Trophoblast cell (in vitro differentiated cells and primary cell): ENCODE data around the gene GALNS.

Experiments
- DNase-seq, 2 donors: peaks; one replicate each; pipeline ENCODE4 v3.0.0-alpha.2; 2016
- H2AFZ ChIP-seq: 2 replicates; pipeline ENCODE4 v1.6.1; 2013; ENCODE audit warnings: low read length, moderate library complexity, mild to moderate bottlenecking; ENCODE audit not compliant: insufficient read depth, poor library complexity
- H2AK5ac ChIP-seq: 2 replicates; pipeline ENCODE4 v1.6.1; 2013; ENCODE audit warnings: mild to moderate bottlenecking, low read length
- H2BK120ac ChIP-seq: 2 replicates; pipeline ENCODE4 v1.6.1; 2013; ENCODE audit warnings: low read length, mild to moderate bottlenecking, moderate library complexity; ENCODE audit not compliant: insufficient read depth, poor library complexity
- H2BK12ac ChIP-seq: 2 replicates; pipeline ENCODE4 v1.6.1; 2013; ENCODE audit warnings: mild to moderate bottlenecking, low read length, moderate library complexity
- H2BK5ac ChIP-seq: 2 replicates; pipeline ENCODE4 v1.6.1; 2013; ENCODE audit warnings: low read length, low read depth, moderate library complexity, mild to moderate bottlenecking; ENCODE audit not compliant: poor library complexity
- H3K14ac ChIP-seq: 2 replicates; pipeline ENCODE4 v1.6.1; 2013; ENCODE audit warnings: mild to moderate bottlenecking, low read length
- H3K18ac ChIP-seq: 2 replicates; pipeline ENCODE4 v1.6.1; 2013; ENCODE audit warnings: mild to moderate bottlenecking, low read length
- H3K23ac ChIP-seq: 2 replicates; pipeline ENCODE4 v1.6.1; 2013; ENCODE audit warnings: low read length
- H3K27ac ChIP-seq: 2 replicates; pipeline ENCODE4 v1.5.1; 2013; ENCODE audit warnings: low read depth, mild to moderate bottlenecking, inconsistent platforms, low read length, moderate library complexity
- H3K27me3 ChIP-seq: 2 replicates; pipeline ENCODE4 v1.6.1; 2013; ENCODE audit warnings: inconsistent platforms, mild to moderate bottlenecking, low read length, moderate library complexity; ENCODE audit not compliant: insufficient read depth
- H3K36me3 ChIP-seq, 2 experiments: 1 replicate in 1 of 2; 2 replicates in 1 of 2; pipeline ENCODE4 v1.6.1; 2013; ENCODE audit warnings: low read length in 2 of 2, mild to moderate bottlenecking in 2 of 2, moderate library complexity in 1 of 2; ENCODE audit not compliant: insufficient read depth in 2 of 2, control insufficient read depth in 1 of 2
- H3K4ac ChIP-seq: 2 replicates; pipeline ENCODE4 v1.6.1; 2013; ENCODE audit warnings: low read depth, mild to moderate bottlenecking, low read length, moderate library complexity
- H3K4me1 ChIP-seq, 2 experiments: 1 replicate in 1 of 2; 2 replicates in 1 of 2; pipeline ENCODE4 v1.6.1; 2013; ENCODE audit warnings: low read length in 2 of 2, mild to moderate bottlenecking in 2 of 2, moderate library complexity in 1 of 2; ENCODE audit not compliant: insufficient read depth in 2 of 2, control insufficient read depth in 1 of 2
- H3K4me2 ChIP-seq: 2 replicates; pipeline ENCODE4 v1.6.1; 2013; ENCODE audit warnings: inconsistent platforms, mild to moderate bottlenecking, low read length, moderate library complexity
- H3K4me3 ChIP-seq: 2 replicates; pipeline ENCODE4 v1.5.1; 2013; ENCODE audit warnings: mild to moderate bottlenecking, low read depth, low read length, inconsistent platforms
- H3K79me1 ChIP-seq: one replicate; pipeline ENCODE4 v1.6.1; 2013; ENCODE audit warnings: low read length
- H3K79me2 ChIP-seq: 2 replicates; pipeline ENCODE4 v1.6.1; 2013; ENCODE audit warnings: low read length, mild to moderate bottlenecking; ENCODE audit not compliant: control insufficient read depth, insufficient read depth, poor library complexity
- H3K9ac ChIP-seq: 2 replicates; pipeline ENCODE4 v1.6.1; 2013; ENCODE audit warnings: mild to moderate bottlenecking, low read length
- H3K9me3 ChIP-seq: 2 replicates; pipeline ENCODE4 v1.6.1; 2013; ENCODE audit warnings: low read depth, mild to moderate bottlenecking, control low read depth, inconsistent platforms, low read length; ENCODE audit not compliant: insufficient read depth
- H4K12ac ChIP-seq: 2 replicates; pipeline ENCODE4 v1.6.1; 2013; ENCODE audit warnings: low read depth, mild to moderate bottlenecking, low read length, moderate library complexity
- H4K8ac ChIP-seq: 2 replicates; pipeline ENCODE4 v1.6.1; 2013; ENCODE audit warnings: low read depth, mild to moderate bottlenecking, low read length, moderate library complexity
- H4K91ac ChIP-seq: one replicate; pipeline ENCODE4 v1.6.1; 2013; ENCODE audit warnings: low read depth, mild to moderate bottlenecking, low read length, moderate library complexity
- WGBS: extraction: QIAGEN DNeasy Blood & Tissue Kit; methylation state at CpG from one replicate; pipeline ENCODE4 v1.1.7; 2013; ENCODE audit warnings: missing lambda C conversion rate; ENCODE audit not compliant: insufficient read length, insufficient coverage; ENCODE audit errors: extremely low coverage; 5-methylcytosine and 5-hydroxymethylcytosine counted together

GALNS gene

DNA sequence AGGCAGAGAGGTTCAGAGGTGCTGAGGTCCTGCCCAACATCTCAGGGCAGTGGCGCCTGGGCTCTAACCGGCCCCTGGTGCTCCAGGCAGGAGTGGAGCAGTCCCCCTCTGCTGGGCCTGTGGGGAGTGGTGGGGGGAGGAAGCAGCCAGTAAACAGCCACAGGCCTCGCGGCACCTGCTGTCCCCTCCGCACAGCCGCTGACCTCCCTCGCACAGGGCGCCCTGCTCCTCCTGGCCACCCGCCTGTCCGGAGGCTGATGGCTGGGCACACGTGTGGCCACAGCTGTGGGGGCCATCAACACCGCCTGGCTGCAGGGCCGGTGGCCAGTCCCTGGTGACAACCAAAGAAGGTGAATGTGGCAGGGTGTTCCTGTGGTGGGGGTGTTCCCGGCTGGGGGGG, 46.5 kb upstream of the GALNS start:
- H2BK5ac ChIP-seq: no peak overlapping the region
- no peak overlapping the region for H4K12ac ChIP-seq
- no peaks in the 10 kb centered on the region for H3K36me3 ChIP-seq
- no peak overlapping the region for H3K14ac ChIP-seq
- no peak overlapping the region for H2AK5ac ChIP-seq
- no peaks in the 10 kb centered on the region for H3K79me2 ChIP-seq
- no peaks in the 10 kb centered on the region for H3K79me1 ChIP-seq
- WGBS: no CpG with 5 or more reads among the region's 14 CpGs
- no peak overlapping the region for H3K4ac ChIP-seq
- no peaks in the 10 kb centered on the region for H3K27me3 ChIP-seq
- no peak overlapping the region for H4K91ac ChIP-seq
- no peaks in the 10 kb centered on the region for H3K9me3 ChIP-seq
- no peak overlapping the region for H3K27ac ChIP-seq
- no peak overlapping the region for H3K18ac ChIP-seq
- H3K4me1 ChIP-seq: peaks cover 0 to 2% of the 10 kb centered on the region in 2 experiments
- no peak overlapping the region for H2BK12ac ChIP-seq
- no peak overlapping the region for H3K4me3 ChIP-seq
- H2BK120ac ChIP-seq: no peak overlapping the region
- H3K4me2 ChIP-seq: no peak overlapping the region
- no peak overlapping the region for H3K23ac ChIP-seq
- H3K9ac ChIP-seq: no peak overlapping the region
- no peak for DNase-seq
- no peak overlapping the region for H4K8ac ChIP-seq
- no peak overlapping the region for H2AFZ ChIP-seq

DNA sequence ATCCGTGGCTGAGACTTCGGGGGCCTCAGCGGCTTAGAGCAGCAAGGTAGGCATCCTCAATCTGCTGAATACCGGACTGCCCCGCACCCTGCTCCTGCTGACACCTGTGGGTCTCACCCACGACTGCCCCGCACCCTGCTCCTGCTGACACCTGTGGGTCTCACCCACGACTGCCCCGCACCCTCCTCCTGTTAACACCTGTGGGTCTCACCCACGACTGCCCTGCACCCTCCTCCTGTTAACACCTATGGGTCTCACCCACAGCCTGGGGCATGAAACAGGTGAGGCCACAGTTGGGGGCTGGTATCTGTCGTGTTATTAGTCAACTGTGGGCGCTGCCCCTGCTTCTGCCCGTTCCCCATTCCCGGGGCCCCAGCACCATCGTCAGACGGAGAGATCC, 46.0 kb upstream of the GALNS start:
- H4K91ac ChIP-seq: no peak overlapping the region
- no peak overlapping the region for H4K12ac ChIP-seq
- H2BK120ac ChIP-seq: no peak overlapping the region
- WGBS: no CpG with 5 or more reads among the region's 16 CpGs
- no peak overlapping the region for H3K4ac ChIP-seq
- H3K4me3 ChIP-seq: no peak overlapping the region
- no peak overlapping the region for H4K8ac ChIP-seq
- H3K79me1 ChIP-seq: no peaks in the 10 kb centered on the region
- H2AFZ ChIP-seq: no peak overlapping the region
- H3K4me1 ChIP-seq: peaks cover 0 to 2% of the 10 kb centered on the region in 2 experiments
- no peak overlapping the region for H2BK5ac ChIP-seq
- no peak overlapping the region for H2AK5ac ChIP-seq
- no peaks in the 10 kb centered on the region for H3K9me3 ChIP-seq
- no peak for DNase-seq
- no peaks in the 10 kb centered on the region for H3K36me3 ChIP-seq
- H3K18ac ChIP-seq: no peak overlapping the region
- H3K79me2 ChIP-seq: no peaks in the 10 kb centered on the region
- no peak overlapping the region for H3K9ac ChIP-seq
- no peak overlapping the region for H2BK12ac ChIP-seq
- H3K23ac ChIP-seq: no peak overlapping the region
- no peak overlapping the region for H3K4me2 ChIP-seq
- no peak overlapping the region for H3K27ac ChIP-seq
- H3K14ac ChIP-seq: no peak overlapping the region
- no peaks in the 10 kb centered on the region for H3K27me3 ChIP-seq

DNA sequence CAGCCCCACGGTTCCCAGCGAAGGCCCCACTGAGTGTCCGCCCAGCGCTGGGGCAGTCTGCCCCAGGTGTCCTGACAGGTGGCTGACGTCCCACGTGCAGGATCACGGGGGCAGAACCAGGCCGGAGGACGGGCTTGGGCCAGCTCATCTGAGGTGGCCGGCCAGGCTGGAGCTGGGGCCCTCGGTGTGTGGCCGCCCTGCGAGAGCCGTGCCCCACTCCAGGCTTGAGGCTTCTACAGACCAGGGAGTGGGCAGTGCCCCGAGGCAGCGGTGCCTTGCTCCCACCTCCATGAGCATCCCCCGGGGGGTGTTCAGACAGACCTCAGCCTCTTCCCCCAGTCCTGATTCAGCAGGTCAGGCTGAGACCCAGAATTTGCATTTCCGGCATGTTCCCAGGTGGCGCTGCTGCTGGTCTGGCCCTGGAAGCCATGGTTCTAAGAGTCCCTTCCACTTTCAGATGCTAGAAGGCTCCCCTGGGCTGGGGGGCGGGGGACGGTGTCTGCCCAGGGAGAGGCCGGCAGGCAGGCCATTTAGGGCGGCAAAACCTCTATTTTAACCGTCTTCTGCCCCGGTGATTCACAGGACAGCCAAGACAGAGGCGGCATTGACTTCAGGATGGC, 45.1 kb upstream of the GALNS start:
- Histone ChIP-seq H3K9me3 (no peaks in the 10 kb centered on the region), H3K18ac (no peak overlapping the region), H2AFZ (no peak overlapping the region), H2BK5ac (no peak overlapping the region), H3K36me3 (no peaks in the 10 kb centered on the region), H3K4ac (no peak overlapping the region), H2BK12ac (no peak overlapping the region), H3K4me2 (no peak overlapping the region), H3K27me3 (no peaks in the 10 kb centered on the region), H3K79me2 (no peaks in the 10 kb centered on the region), H2BK120ac (no peak overlapping the region), H4K8ac (no peak overlapping the region), H3K14ac (no peak overlapping the region), H3K79me1 (no peaks in the 10 kb centered on the region), H3K9ac (no peak overlapping the region), H4K12ac (no peak overlapping the region), H4K91ac (no peak overlapping the region), H3K27ac (no peak overlapping the region), H3K23ac (no peak overlapping the region), H2AK5ac (no peak overlapping the region), H3K4me3 (no peak overlapping the region), H3K4me1 (no peaks in the 10 kb centered on the region)
- no CpG with 5 or more reads among the region's 26 CpGs for WGBS
- DNase-seq: no peak

DNA sequence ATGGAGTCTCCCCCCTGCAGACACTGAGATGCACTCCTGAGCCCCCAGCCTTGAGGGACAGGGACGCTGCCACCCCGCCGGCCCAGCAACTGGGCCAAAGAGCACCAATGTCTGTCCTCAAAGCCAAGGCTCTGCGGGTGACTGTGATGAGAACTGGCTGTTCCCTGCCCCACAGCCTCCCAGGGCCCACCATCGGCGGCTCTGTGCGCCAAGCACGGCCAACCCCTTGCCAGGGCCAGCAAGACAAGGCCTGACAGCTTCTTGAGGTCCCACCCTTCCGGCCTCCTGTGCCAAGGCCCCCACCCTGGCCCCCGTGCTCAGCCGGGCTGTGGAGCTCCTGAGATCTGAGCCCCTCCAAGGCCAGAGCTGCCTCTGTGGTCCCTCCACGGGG, 43.9 kb upstream of the GALNS start:
- Histone ChIP-seq H4K12ac (no peak overlapping the region), H3K4me3 (no peak overlapping the region), H2AFZ (no peak overlapping the region), H3K18ac (no peak overlapping the region), H3K9ac (no peak overlapping the region), H4K91ac (no peak overlapping the region), H3K27me3 (no peaks in the 10 kb centered on the region), H4K8ac (no peak overlapping the region), H3K4me2 (no peak overlapping the region), H2AK5ac (no peak overlapping the region), H3K27ac (no peak overlapping the region), H3K36me3 (no peaks in the 10 kb centered on the region), H3K23ac (no peak overlapping the region), H2BK12ac (no peak overlapping the region), H3K9me3 (no peaks in the 10 kb centered on the region), H2BK5ac (no peak overlapping the region), H3K14ac (no peak overlapping the region), H2BK120ac (no peak overlapping the region), H3K4ac (no peak overlapping the region), H3K4me1 (no peaks in the 10 kb centered on the region), H3K79me1 (no peaks in the 10 kb centered on the region), H3K79me2 (no peaks in the 10 kb centered on the region)
- WGBS: no CpG with 5 or more reads among the region's 12 CpGs
- DNase-seq: no peak
